Astrocyte of the cerebellum (primary cell): ENCODE data around the gene TENM4.

ENCODE experiments used
- DNase-seq: peaks from one replicate; pipeline ENCODE4 v3.0.0-alpha.2; 2011; ENCODE audit warnings: low read depth
- H3K4me3 ChIP-seq: 2 replicates; pipeline ENCODE4 v1.5.1; 2011; ENCODE audit warnings: mild to moderate bottlenecking, low read depth, low read length, moderate library complexity
- CTCF ChIP-seq: IDR thresholded peaks from 2 replicates; pipeline ENCODE4 v1.5.1; 2012; ENCODE audit warnings: low read length, low read depth, moderate library complexity, mild to moderate bottlenecking; ENCODE audit errors: missing control alignments
- in situ Hi-C: cut with HindIII; loops from 2 replicates; pipeline ENCODE4 v1.10.0; 2017; ENCODE audit warnings: low sequenced_read_pairs

TENM4 gene

GRCh38 chr11:78741741-78742140 lies 699.1 kb downstream of the TENM4 start:
- no peak for TF ChIP-seq CTCF
- DNase-seq, result no peak
- in situ Hi-C loops, result no loop called here

GRCh38 chr11:78740199-78741071 lies 700.4 kb downstream of the TENM4 start:
- H3K4me3 ChIP-seq, result no peak overlapping the region
- no peak for DNase-seq
- TF ChIP-seq CTCF, result no peak
- in situ Hi-C loops, result no loop called here

More at GRCh38 chr11:78741741-78742140, 699.1 kb downstream of the TENM4 start:
- H3K4me3 ChIP-seq, result no peak overlapping the region

GRCh38 chr11:78737891-78738290 lies 702.9 kb downstream of the TENM4 start:
- no peak for DNase-seq
- no peak for TF ChIP-seq CTCF
- in situ Hi-C loops, result no loop called here
- H3K4me3 ChIP-seq, result no peak overlapping the region

GRCh38 chr11:78737301-78737700 lies 703.5 kb downstream of the TENM4 start:
- in situ Hi-C loops, result no loop called here
- no peak overlapping the region for H3K4me3 ChIP-seq
- no peak for TF ChIP-seq CTCF
- no peak for DNase-seq

- H3K4me3 ChIP-seq, result no peak overlapping the region
- no peak for DNase-seq
- in situ Hi-C loops, result no loop called here
- TF ChIP-seq CTCF, result no peak
These were observed 705.1 kb downstream of the TENM4 start for GRCh38 chr11:78735711-78736110.

- H3K4me3 ChIP-seq, result no peak overlapping the region
- no peak for DNase-seq
- in situ Hi-C loops, result no loop called here
- no peak for TF ChIP-seq CTCF
These were observed 707.8 kb downstream of the TENM4 start for GRCh38 chr11:78733031-78733430.
